HUDEP-2 (cell line): Measurements from ENCODE around the gene BARHL1.
"Not testable (repeated sequence)": the region's sequence is repeated elsewhere in the genome, so short reads cannot be mapped to it uniquely, and the experiment has no call there.

Experiments used
- DNase-seq, 76 experiments: peaks; one replicate each; lab custom pipeline; 2025; ENCODE audit not compliant: unreplicated experiment in 76 of 76; lab: John Stamatoyannopoulos, UW

BARHL1 gene

DNA sequence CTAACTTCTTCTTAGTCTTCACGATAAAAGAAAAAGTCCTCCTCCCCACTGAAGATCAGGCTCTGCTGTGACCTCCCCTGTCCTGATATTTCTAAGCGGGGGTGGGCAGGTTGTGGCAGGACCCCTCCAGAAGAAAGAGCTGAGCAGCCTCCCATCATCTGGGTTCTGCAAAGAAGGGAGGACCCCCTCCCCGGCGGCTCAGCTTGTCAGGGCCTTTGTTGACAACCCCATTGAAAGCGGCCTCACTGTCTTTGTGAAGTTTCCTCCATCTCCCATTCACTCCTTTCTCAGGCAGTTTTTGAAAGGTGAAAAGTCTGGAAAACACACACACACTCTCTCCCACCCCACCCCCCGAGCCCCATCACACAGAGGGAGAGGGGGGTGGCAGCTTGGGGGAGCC, 26.2 kb upstream of the BARHL1 start:
- no peak for DNase-seq

DNA sequence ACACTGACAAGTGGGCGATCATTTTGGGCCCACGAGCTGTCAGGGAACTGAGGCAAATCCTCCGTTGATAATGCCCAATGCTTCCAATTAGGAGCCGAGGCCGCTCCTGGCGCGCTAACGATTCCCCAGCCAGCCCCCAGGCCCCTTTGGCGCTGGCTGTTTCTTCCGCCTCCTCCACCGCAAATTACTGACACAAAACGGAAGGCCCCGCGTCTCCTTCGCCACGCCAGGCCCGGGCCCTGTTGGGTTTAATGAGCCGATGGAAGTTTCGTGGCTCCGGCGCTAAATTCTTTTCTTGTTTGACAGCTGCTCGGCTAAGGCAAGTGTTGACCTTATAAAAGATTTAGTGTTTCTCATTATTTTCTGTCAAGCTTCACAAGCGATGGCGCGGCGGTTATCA, 25.7 kb upstream of the BARHL1 start:
- no peak for DNase-seq

- DNase-seq = no peak
These were observed 25.2 kb upstream of the BARHL1 start for GRCh38 chr9:132557159-132557558.

- DNase-seq = no peak
These were observed 22.7 kb upstream of the BARHL1 start for GRCh38 chr9:132559711-132560110.

- no peak for DNase-seq
These were observed 21.7 kb upstream of the BARHL1 start for GRCh38 chr9:132560616-132561202.

DNA sequence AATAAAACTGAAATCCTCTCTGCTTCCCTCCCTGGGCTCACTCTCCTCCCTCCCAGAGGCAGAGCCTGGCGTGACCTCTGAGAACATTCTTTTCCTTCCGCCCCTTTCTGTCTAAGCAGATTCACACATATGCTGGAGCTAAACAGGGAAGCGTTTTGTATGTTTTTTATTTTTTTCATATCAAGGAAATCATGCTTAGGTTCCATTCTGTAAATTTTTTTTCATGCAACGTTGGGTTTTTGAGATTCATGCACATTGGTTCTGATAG, 20.2 kb upstream of the BARHL1 start:
- no peak for DNase-seq

- DNase-seq = no peak
These were observed 17.9 kb upstream of the BARHL1 start for GRCh38 chr9:132564526-132564925.

- not testable (repeated sequence) for DNase-seq
These were observed 13.6 kb upstream of the BARHL1 start for GRCh38 chr9:132568787-132569186.

- DNase-seq = no peak
These were observed 10.4 kb upstream of the BARHL1 start for GRCh38 chr9:132571806-132572600.

DNA sequence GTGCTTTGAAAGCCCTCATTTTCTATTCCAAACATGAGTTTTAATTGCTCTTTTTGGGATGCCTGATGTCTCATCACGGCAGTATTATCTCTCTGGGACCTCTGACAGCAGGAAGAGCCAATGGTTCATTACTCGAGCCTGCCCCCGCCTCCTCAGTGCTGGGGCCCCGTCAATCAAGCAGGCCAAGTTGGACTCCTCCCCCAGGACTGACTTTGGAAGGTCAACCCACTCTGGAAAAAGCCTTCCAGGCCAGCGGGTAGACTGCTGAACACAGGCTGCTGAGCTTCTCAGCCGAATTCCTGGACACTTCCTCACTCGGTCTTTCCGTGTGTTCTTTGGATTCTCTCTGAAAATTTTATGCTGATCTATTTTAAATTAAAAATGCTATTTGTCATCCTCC, 9.5 kb upstream of the BARHL1 start:
- peak in 10 of 76 experiments; percentile 2 to 18 (median 4) for DNase-seq

DNA sequence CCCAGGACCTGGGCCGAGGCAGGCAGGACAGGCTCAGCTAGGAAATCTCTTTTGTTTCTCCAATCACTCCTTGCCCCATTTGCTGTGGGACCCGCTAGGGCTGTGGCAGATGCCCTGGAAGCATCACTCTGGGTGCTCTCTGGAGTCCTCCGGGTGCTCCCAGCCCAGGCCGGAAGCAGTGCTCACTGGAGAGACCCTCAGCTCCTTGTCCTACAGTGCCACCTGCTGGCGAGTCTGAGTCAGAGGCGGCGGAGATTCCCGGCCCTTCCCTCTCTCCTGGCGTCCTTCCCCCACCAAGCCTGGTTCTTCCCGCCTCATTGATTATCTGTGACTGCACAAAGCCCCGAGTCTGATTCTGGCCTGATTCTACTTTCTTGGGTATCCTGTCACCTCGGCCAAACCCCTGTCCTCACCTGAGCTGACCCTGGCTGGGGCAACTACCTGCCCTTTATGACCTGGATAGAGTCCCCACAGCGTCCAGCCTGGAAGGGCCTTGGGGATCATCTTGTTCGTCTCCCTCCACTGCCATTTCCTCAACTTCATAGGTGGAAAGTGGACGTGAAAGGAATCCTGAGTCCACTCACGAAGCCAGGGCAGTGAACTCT, 7.3 kb upstream of the BARHL1 start:
- DNase-seq = peak in 59 of 76 experiments; percentile 2 to 67 (median 45)

- no peak for DNase-seq
These were observed 6.6 kb upstream of the BARHL1 start for GRCh38 chr9:132575811-132576210.

GRCh38 chr9:132577119-132577518, 5.3 kb upstream of the BARHL1 start:
- DNase-seq = no peak

- DNase-seq = no peak
These were observed 4.0 kb upstream of the BARHL1 start for GRCh38 chr9:132578367-132578932.

GRCh38 chr9:132579427-132579798, 3.0 kb upstream of the BARHL1 start:
- DNase-seq = no peak

DNA sequence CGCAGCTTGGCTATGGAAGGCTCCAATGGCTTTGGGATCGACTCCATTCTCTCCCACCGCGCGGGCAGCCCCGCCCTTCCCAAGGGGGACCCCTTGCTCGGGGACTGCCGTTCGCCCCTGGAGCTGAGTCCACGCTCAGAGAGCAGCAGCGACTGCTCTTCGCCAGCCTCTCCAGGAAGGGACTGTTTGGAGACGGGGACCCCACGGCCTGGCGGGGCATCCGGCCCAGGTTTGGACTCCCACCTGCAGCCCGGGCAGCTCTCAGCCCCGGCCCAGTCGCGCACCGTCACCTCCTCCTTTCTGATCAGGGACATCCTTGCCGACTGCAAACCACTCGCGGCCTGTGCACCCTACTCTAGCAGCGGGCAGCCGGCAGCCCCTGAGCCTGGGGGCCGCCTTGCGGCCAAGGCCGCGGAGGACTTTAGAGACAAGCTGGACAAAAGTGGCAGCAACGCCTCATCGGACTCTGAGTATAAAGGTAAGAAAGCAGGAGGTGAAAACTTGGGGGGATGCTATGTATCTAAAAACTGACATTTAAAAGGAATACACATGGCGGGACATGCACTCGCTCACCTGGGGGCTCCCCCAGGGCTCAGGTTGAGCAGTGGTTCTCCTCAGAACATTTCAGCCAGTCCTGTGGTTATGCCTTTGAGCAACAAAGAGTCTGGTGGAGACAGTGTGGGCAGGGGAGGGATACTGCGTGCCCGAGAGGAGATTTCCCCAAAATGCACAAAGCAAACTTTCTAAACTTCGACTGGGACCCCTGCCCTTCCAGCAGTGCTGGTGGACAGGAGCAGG, 579 bp downstream of the BARHL1 start:
- DNase-seq = no peak

DNA sequence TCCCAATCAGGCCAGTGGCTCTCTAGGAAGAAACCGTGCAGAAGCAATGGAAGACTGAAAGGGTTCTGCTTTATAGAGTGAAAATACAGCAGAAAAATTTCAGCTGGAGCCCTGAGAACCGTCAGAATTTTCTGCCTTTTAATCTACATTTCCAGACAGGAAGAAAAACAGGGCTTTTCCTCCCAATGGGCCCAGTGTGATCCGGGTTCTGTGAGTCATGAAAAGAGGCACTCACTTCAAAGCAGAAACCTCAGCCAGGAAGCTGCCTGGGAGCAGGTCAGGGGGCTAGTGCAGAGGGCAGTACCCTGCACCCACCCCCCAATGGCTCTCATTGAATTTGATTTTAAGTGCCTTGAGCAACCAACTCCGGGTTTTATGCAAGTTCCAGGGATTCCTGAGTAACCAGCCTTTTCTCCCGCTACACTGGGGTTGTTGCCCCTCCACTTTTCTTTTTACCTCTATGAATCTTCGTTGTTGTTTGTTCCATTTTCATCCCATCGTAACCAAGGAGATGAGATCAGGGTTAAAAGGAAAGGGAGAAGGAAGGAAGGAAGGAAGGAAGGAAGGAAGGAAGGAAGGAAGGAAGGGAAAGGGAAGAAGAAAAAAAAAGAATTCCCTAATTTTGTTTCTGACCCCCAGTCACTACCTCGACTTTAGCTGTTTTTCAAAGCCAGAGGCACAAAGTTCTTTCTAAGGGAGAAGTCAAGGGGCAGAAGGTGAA, 1.3 kb downstream of the BARHL1 start:
- DNase-seq = no peak

GRCh38 chr9:132584601-132585560, 2.5 kb downstream of the BARHL1 start:
- DNase-seq = no peak
